HCT116 (cell line): ENCODE data around the gene GAL3ST2. TPM values are rescaled to one million over a fixed set of nuclear protein-coding genes. Genes with fewer than 3 reads are reported as not detected.

Source experiments
- ATAC-seq: fragments of 200-7000 bp; cut with Tn5 transposase; 2 replicates; pipeline ENCODE4 v1.9.1; 2020; ENCODE audit warnings: mild to moderate bottlenecking, moderate library complexity
- BruUV-seq: library from RNA; stranded (reverse); fragments of 400-500 nt; replicated peaks from 2 replicates; lab custom pipeline; 2021; lab: Mats Ljungman, UMichigan
- CTCF ChIA-PET: fragments of 300-600 bp; sonication (Branson Sonifier 250); formaldehyde crosslinking; loops from one replicate; lab custom pipeline; 2021; ENCODE audit warnings: antibody characterized with exemption; lab: Charles Lee
- POLR2A ChIA-PET: fragments of 300-600, 350-600 bp; sonication (Branson Sonifier 250); formaldehyde crosslinking; loops from one replicate; lab custom pipeline; 2021; ENCODE audit warnings: antibody characterized with exemption; lab: Charles Lee
- RAD21 ChIA-PET, 2 experiments: fragments of 300-600 bp; sonication (Branson Sonifier 250); formaldehyde crosslinking; loops; one replicate each; lab custom pipeline; 2023; ENCODE audit warnings: low total read pairs in 2 of 2; ENCODE audit not compliant: uncharacterized antibody in 2 of 2, unreplicated experiment in 2 of 2, low non-redundant PET in 1 of 2; lab: Charles Lee
- DNase-seq: peaks from one replicate; pipeline ENCODE4 v3.0.0-alpha.2; 2010; ENCODE audit warnings: low read depth, low spot score
- H2AFZ ChIP-seq: fragments of 200-600 bp; shearing (Covaris generic), sonication (generic); 2 replicates; pipeline ENCODE4 v1.6.1; 2017; ENCODE audit warnings: low read depth, mixed run types, mixed read lengths, antibody characterized with exemption, low read length; ENCODE audit not compliant: poor library complexity, severe bottlenecking
- H3K27ac ChIP-seq: 2 replicates; pipeline ENCODE4 v1.5.1; 2012; ENCODE audit warnings: low read depth, low read length
- H3K27me3 ChIP-seq: fragments of 200-600 bp; sonication (generic); 2 replicates; pipeline ENCODE4 v1.6.1; 2016; ENCODE audit warnings: mixed run types, low read length, mixed read lengths; ENCODE audit not compliant: insufficient read depth
- H3K36me3 ChIP-seq, 2 experiments: fragments of 200-500 bp in 1 of 2; fragments of 200-600 bp in 1 of 2; sonication (Bioruptor generic) in 1 of 2; sonication (generic) in 1 of 2; 2 replicates each; pipeline versions ENCODE4 v1.5.1 to v1.6.1; 2014 to 2016; ENCODE audit warnings: low read length in 2 of 2, inconsistent platforms in 1 of 2, mixed read lengths in 1 of 2, mixed run types in 1 of 2; ENCODE audit not compliant: insufficient read depth in 2 of 2, control insufficient read depth in 1 of 2
- H3K4me1 ChIP-seq, 2 experiments: fragments of 200-600 bp in 1 of 2; sonication (generic) in 1 of 2; 2 replicates each; pipeline versions ENCODE4 v1.5.1 to v1.6.1; 2012 to 2017; ENCODE audit warnings: low read length in 2 of 2, inconsistent platforms in 1 of 2, mild to moderate bottlenecking in 1 of 2, mixed read lengths in 1 of 2, mixed run types in 1 of 2, moderate library complexity in 1 of 2; ENCODE audit not compliant: insufficient read depth in 2 of 2, control insufficient read depth in 1 of 2
- H3K4me2 ChIP-seq: fragments of 200-600 bp; sonication (generic); 2 replicates; pipeline ENCODE4 v1.6.1; 2017; ENCODE audit warnings: mixed run types, low read length, mixed read lengths
- H3K4me3 ChIP-seq, 2 experiments: fragments of 200-600 bp in 1 of 2; sonication (generic) in 1 of 2; replicated peaks in 1 of 2; 2 replicates each; pipeline ENCODE4 v1.5.1; 2011 to 2016; ENCODE audit warnings: low read length in 2 of 2, control low read depth in 1 of 2, low read depth in 1 of 2, mild to moderate bottlenecking in 1 of 2, mixed read lengths in 1 of 2, mixed run types in 1 of 2
- H3K79me2 ChIP-seq: fragments of 200-600 bp; sonication (generic); 2 replicates; pipeline ENCODE4 v1.6.1; 2017; ENCODE audit warnings: mild to moderate bottlenecking, mixed run types, low read length, moderate library complexity, mixed read lengths; ENCODE audit not compliant: insufficient read depth
- H3K9ac ChIP-seq: fragments of 200-600 bp; sonication (generic); 2 replicates; pipeline ENCODE4 v1.6.1; 2016; ENCODE audit warnings: low read length, mixed read lengths
- H3K9me2 ChIP-seq: fragments of 200-600 bp; sonication (generic), shearing (Covaris generic); 2 replicates; pipeline ENCODE4 v1.6.1; 2017; ENCODE audit warnings: mixed run types, mild to moderate bottlenecking, moderate library complexity; ENCODE audit not compliant: insufficient read depth
- H3K9me3 ChIP-seq, 2 experiments: fragments of 200-500 bp in 1 of 2; fragments of 200-600 bp in 1 of 2; sonication (Bioruptor generic) in 1 of 2; sonication (generic) in 1 of 2; 2 replicates each; pipeline ENCODE4 v1.6.1; 2014 to 2017; ENCODE audit warnings: low read length in 2 of 2, mixed read lengths in 2 of 2, inconsistent platforms in 1 of 2, low read depth in 1 of 2, mild to moderate bottlenecking in 1 of 2, mixed run types in 1 of 2, moderate library complexity in 1 of 2; ENCODE audit not compliant: control insufficient read depth in 1 of 2, insufficient read depth in 1 of 2
- H4K20me1 ChIP-seq: fragments of 200-600 bp; sonication (generic), shearing (Covaris generic); 2 replicates; pipeline ENCODE4 v1.6.1; 2017; ENCODE audit warnings: mixed run types, mild to moderate bottlenecking, moderate library complexity; ENCODE audit not compliant: insufficient read depth
- EGR1 ChIP-seq: IDR thresholded peaks from 2 replicates; pipeline ENCODE4 v1.6.1; 2012; ENCODE audit warnings: low read depth
- EZH2 ChIP-seq: fragments of 200-600 bp; sonication (generic); IDR thresholded peaks from 2 replicates; pipeline ENCODE4 v1.6.1; 2017; ENCODE audit warnings: antibody characterized with exemption, mixed run types
- FOSL1 ChIP-seq: IDR thresholded peaks from 2 replicates; pipeline ENCODE4 v1.6.1; 2012; ENCODE audit warnings: low read depth
- JUND ChIP-seq: IDR thresholded peaks from 2 replicates; pipeline ENCODE4 v1.6.1; 2012
- POLR2A ChIP-seq: IDR thresholded peaks from 2 replicates; pipeline ENCODE4 v1.7.0; 2011; ENCODE audit warnings: borderline replicate concordance; ENCODE audit not compliant: insufficient read depth, insufficient read length; ENCODE audit errors: extremely low read depth
- POLR2AphosphoS5 ChIP-seq: IDR thresholded peaks from 2 replicates; pipeline ENCODE4 v1.6.1; 2011; ENCODE audit warnings: mild to moderate bottlenecking, low read depth, low read length, moderate library complexity
- RAD21 ChIP-seq: IDR thresholded peaks from 2 replicates; pipeline ENCODE4 v1.6.1; 2012; ENCODE audit warnings: low read depth, mild to moderate bottlenecking
- SP1 ChIP-seq: IDR thresholded peaks from 2 replicates; pipeline ENCODE4 v1.6.1; 2012; ENCODE audit warnings: low read depth
- SRF ChIP-seq: IDR thresholded peaks from 2 replicates; pipeline ENCODE4 v1.6.1; 2012; ENCODE audit warnings: low read depth
- TCF7L2 ChIP-seq: IDR thresholded peaks from 2 replicates; pipeline ENCODE4 v1.7.0; 2011; ENCODE audit warnings: borderline replicate concordance, inconsistent platforms; ENCODE audit not compliant: insufficient read depth, insufficient read length; ENCODE audit errors: extremely low read depth
- ZFX ChIP-seq: fragments of 450-650 bp; IDR thresholded peaks from 2 replicates; pipeline ENCODE4 v1.6.1; 2017
- intact Hi-C: fragments of 100-400 bp; cut with micrococcal nuclease; formaldehyde crosslinking; loops from 2 replicates; pipeline ENCODE4 v1.10.0; 2022
- total RNA-seq: library from RNA; stranded (reverse); gene quantifications from one replicate; pipeline ENCODE4 v1.2.1, GENCODE V29; 2021; ENCODE audit not compliant: unreplicated experiment
- TF ChIP-seq, protein P1 (sequence below): IDR thresholded peaks from 2 replicates; pipeline ENCODE4 v1.6.1; 2011; ENCODE audit warnings: mild to moderate bottlenecking, low read length, moderate library complexity; ENCODE audit not compliant: insufficient replicate concordance; ENCODE audit errors: extremely low read depth

The GAL3ST2 gene
- total RNA-seq, 1 experiment from 2014 or later: 0.44 TPM

DNA sequence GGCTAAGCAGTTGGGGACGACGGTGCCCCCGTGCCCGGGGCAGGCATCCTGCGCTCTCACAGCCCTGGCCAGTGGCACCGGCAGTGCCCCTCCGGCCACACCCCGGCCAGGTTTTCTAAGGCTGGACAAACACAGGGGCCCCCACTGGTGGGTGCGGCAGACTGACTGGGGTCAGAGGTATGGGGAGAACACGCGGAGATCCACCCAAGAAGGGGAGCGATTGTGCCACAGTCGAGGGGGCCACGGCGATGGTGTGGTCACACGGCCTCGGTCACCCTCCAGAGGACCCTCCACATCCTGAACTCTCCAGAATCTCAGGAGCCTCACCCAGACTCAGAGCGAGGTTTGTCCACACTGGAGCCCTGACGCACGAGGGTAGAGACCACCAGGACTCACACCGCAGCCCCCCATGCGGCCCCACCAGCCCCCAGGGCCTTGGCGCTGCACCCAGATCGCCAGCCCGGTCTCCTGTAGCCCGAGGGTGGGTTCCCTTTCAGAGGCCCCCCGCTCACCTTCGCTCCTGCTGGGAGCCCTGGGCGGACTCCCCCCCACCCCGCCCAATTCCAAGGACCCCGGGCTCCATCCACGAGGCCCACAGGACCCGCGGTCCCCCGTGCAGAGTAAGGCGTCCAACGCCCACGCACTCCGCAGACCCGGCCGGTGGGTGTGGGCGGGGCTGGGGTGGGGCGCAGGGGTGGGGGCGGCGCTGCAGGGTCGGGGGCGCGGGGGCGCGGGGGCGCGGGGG lies 66.9 kb downstream of the GAL3ST2 start (continued):
- TF ChIP-seq, protein P1, sequence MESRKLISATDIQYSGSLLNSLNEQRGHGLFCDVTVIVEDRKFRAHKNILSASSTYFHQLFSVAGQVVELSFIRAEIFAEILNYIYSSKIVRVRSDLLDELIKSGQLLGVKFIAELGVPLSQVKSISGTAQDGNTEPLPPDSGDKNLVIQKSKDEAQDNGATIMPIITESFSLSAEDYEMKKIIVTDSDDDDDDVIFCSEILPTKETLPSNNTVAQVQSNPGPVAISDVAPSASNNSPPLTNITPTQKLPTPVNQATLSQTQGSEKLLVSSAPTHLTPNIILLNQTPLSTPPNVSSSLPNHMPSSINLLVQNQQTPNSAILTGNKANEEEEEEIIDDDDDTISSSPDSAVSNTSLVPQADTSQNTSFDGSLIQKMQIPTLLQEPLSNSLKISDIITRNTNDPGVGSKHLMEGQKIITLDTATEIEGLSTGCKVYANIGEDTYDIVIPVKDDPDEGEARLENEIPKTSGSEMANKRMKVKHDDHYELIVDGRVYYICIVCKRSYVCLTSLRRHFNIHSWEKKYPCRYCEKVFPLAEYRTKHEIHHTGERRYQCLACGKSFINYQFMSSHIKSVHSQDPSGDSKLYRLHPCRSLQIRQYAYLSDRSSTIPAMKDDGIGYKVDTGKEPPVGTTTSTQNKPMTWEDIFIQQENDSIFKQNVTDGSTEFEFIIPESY: no peak
- TF ChIP-seq RAD21 (no peak), POLR2AphosphoS5 (no peak), SP1 (no peak), POLR2A (no peak)

DNA sequence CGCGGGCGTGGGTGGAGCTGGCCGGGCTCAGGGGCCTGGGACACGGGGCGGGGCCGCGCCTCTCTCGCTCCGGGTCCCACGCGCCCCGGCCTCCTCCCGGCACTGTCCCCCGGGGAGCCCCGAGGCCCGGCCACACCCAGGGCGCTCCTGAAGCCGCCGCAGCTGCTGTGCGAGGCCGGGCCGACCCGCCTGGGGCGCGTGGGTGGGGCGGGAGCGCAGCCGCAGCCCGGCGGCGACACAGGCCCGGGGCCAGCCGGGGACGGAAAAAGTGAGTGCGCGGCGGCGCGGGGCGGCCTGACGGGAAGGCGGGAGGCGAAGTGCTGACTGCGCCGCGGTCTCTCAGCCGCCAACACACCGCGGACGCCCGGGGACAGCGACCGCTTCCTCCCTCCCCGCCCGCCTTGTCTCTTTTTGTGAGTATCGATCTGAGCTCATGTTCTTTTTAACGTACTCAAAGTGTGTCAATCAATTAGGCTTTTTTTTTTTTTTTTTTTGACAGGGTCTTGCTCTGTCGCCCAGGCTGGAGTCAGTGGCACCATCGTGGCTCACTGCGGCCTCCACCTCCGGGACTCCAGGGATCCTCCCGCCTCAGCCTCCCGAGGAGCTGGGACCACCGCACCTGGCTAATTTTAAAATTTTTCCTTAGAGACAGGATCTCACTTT lies 67.6 kb downstream of the GAL3ST2 start:
- RAD21 ChIA-PET: no interaction called here
- Histone ChIP-seq H3K27me3 (no peaks in the 10 kb centered on the region), H3K9me3 (no peaks in the 10 kb centered on the region), H3K36me3 (no peaks in the 10 kb centered on the region), H3K79me2 (no peaks in the 10 kb centered on the region), H3K9me2 (no peaks in the 10 kb centered on the region), H3K9ac (peak overlapping the region; percentile 66), H3K27ac (peak overlapping the region; percentile 35; the same call in 1 of the 2 replicates), H3K4me2 (peak overlapping the region; percentile 80), H4K20me1 (no peaks in the 10 kb centered on the region), H3K4me1 (peaks cover 10 to 14% of the 10 kb centered on the region in 2 experiments), H2AFZ (peak overlapping the region; percentile 51), H3K4me3 (peak overlapping the region; percentile 43 to 58)
- POLR2A ChIA-PET: interaction anchor here (1.2 kb wide), 1 partner anchor 9 kb away, joined by 3 read pairs; no protein-coding TSS in a partner anchor
- ATAC-seq (peak; percentile 96), DNase-seq (peak; percentile 32)
- CTCF ChIA-PET: interaction anchor here (1.0 kb wide), 1 partner anchor 9 kb away, joined by 3 read pairs; no protein-coding TSS in a partner anchor
- intact Hi-C loops: no loop called here
- TF ChIP-seq JUND (peak; percentile 59; the same call in 1 of the 2 replicates), SRF (no peak), TCF7L2 (peak; percentile 72), EZH2 (no peak), ZFX (peak; percentile 70; the same call in 1 of the 2 replicates), EGR1 (peak; percentile 73), FOSL1 (peak; percentile 65), POLR2AphosphoS5 (peak; percentile 55)
- BruUV-seq: no TSS peak
